ENCODE results near the gene IFFO2.

- TF ChIP-seq STAT5B (CRISPR knock-in tag; IDR thresholded peaks at IDR 0.05) = no peak
- no peak for TF ChIP-seq EZH2 (conservative IDR thresholded peaks at IDR 0.05; ENCODE audit: low read depth, low read length)
- TF ChIP-seq ZNF772 (CRISPR knock-in tag; IDR thresholded peaks at IDR 0.05) = no peak
- TF ChIP-seq ZNF768 (CRISPR knock-in tag; IDR thresholded peaks at IDR 0.05) = peak; percentile 43; the same call in 1 of the 2 replicates
- TF ChIP-seq ZNF275 (CRISPR knock-in tag; IDR thresholded peaks at IDR 0.05; ENCODE audit: borderline replicate concordance) = no peak
- TF ChIP-seq POLR2A (IDR thresholded peaks at IDR 0.05; ENCODE audit: insufficient read depth in 1 of 2, low read depth in 2 of 2, low read length in 2 of 2) = no peak
- TF ChIP-seq GABPA (IDR thresholded peaks at IDR 0.05; ENCODE audit: low read depth, low read length) = no peak
- TF ChIP-seq GABPA (CRISPR knock-in tag; IDR thresholded peaks at IDR 0.05; ENCODE audit: low read depth) = no peak
- TF ChIP-seq KDM4B (CRISPR knock-in tag; IDR thresholded peaks at IDR 0.05) = no peak
- 0 out of 2 replicates have a peak, but pooled peaks have one; percentile 13 for TF ChIP-seq CTCF (CRISPR knock-in tag; IDR thresholded peaks at IDR 0.05)
- TF ChIP-seq HOXA7 (CRISPR knock-in tag; IDR thresholded peaks at IDR 0.05) = no peak
- no peak for TF ChIP-seq STAT6 (CRISPR knock-in tag; IDR thresholded peaks at IDR 0.05; ENCODE audit: borderline replicate concordance)
- no peak for TF ChIP-seq NFE2L2 (IDR thresholded peaks at IDR 0.05; ENCODE audit: low read length)
- no peak for TF ChIP-seq ZFP36 (IDR thresholded peaks at IDR 0.05; ENCODE audit: borderline replicate concordance, low read depth, low read length, partially characterized antibody)
These were observed 16.1 kb upstream of the IFFO2 start for GRCh38 chr1:18972531-18972930.
